ENCODE results near the gene MST1. TPM values are rescaled to one million over a fixed set of nuclear protein-coding genes. Genes with fewer than 3 reads are reported as not detected.
A peak's percentile ranks its signal among the peaks of the same experiment; 100 is the strongest.

The MST1 gene
- polyA plus RNA-seq, 4 donors, result 157 to 488 (median 335) TPM

DNA sequence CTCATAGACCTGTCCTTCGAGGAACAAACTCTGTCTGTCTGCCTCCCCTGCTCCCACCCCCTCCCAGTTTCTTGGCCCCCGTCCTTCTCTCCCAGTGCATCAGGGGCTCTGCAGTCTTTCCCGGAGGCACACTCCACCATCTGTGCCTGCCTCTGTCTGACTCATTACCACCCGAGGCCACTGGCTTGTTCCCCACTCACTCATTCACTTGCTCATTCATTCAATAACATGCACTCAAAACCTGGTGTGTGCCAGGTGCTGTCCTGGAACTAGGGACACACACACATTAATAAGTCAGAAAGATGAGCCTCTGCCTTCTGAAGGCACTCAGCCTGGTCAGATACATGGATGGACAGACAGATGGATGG is 17.8 kb upstream of the MST1 start:
- Histone ChIP-seq H3K27me3 (ENCODE audit: control insufficient read depth in 3 of 3, insufficient read depth in 3 of 3, low read length in 3 of 3) (no peaks in the 10 kb centered on the region), H3K27ac (ENCODE audit: low read depth in 1 of 3, low read length in 2 of 3) (no peak overlapping the region), H3K4me1 (ENCODE audit: control insufficient read depth in 3 of 3, insufficient read depth in 2 of 3, low read depth in 1 of 3, low read length in 2 of 3) (no peaks in the 10 kb centered on the region), H3K9me3 (ENCODE audit: control insufficient read depth in 2 of 2, insufficient read depth in 1 of 2, low read depth in 1 of 2, low read length in 1 of 2) (no peaks in the 10 kb centered on the region), H3K4me3 (ENCODE audit: low read depth in 1 of 3, low read length in 3 of 3) (no peak overlapping the region), H3K36me3 (ENCODE audit: control insufficient read depth in 3 of 3, insufficient read depth in 2 of 3, low read depth in 1 of 3, low read length in 3 of 3) (peaks cover 2 to 83% (median 11%) of the 10 kb centered on the region in 3 donors)
- DNase-seq (no peak), FAIRE-seq (no peak)
- 78 to 90% (median 80%) methylated on average over 4 of the region's 4 CpGs for WGBS, 3 donors

DNA sequence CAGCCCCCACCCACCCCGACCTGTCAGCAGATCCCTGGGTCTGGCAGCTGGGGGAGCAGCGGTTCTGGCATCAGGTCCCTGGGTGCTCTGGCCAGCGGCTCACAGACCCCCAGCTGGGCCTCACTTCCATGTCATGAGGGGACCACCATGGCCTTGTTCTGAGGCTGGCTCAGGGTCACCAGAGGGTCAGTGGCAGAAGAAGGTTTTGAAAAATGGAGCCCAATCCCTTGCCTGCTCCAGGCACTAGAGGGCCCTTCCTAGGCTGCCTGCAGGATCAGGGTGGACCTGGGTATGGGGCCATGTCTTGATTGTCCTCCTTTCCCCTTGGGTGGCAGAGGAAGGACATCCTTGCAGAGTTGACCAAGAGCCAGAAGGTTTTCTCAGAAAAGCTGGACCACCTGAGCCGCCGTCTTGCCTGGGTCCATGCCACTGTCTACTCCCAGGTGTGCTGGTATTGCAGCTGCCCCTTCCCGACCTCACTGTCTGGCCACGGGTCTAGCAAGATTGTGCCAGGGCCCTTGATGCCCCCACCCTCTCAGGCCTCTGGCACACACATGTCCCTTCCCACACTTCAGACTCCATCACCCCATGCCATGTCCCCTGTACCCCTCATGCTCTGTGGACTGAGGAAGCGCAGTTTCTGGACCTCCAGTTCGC is 17.3 kb upstream of the MST1 start:
- Histone ChIP-seq H3K4me3 (ENCODE audit: low read depth in 1 of 3, low read length in 3 of 3) (no peak overlapping the region), H3K9me3 (ENCODE audit: control insufficient read depth in 2 of 2, insufficient read depth in 1 of 2, low read depth in 1 of 2, low read length in 1 of 2) (no peaks in the 10 kb centered on the region), H3K36me3 (ENCODE audit: control insufficient read depth in 3 of 3, insufficient read depth in 2 of 3, low read depth in 1 of 3, low read length in 3 of 3) (peaks cover 3 to 83% (median 11%) of the 10 kb centered on the region in 3 donors), H3K4me1 (ENCODE audit: control insufficient read depth in 3 of 3, insufficient read depth in 2 of 3, low read depth in 1 of 3, low read length in 2 of 3) (no peaks in the 10 kb centered on the region), H3K27ac (ENCODE audit: low read depth in 1 of 3, low read length in 2 of 3) (no peak overlapping the region), H3K27me3 (ENCODE audit: control insufficient read depth in 3 of 3, insufficient read depth in 3 of 3, low read length in 3 of 3) (no peaks in the 10 kb centered on the region)
- WGBS, 3 donors, result 87 to 88% (median 87%) methylated on average over 9 of the region's 9 CpGs
- FAIRE-seq (no peak), DNase-seq (no peak)

DNA sequence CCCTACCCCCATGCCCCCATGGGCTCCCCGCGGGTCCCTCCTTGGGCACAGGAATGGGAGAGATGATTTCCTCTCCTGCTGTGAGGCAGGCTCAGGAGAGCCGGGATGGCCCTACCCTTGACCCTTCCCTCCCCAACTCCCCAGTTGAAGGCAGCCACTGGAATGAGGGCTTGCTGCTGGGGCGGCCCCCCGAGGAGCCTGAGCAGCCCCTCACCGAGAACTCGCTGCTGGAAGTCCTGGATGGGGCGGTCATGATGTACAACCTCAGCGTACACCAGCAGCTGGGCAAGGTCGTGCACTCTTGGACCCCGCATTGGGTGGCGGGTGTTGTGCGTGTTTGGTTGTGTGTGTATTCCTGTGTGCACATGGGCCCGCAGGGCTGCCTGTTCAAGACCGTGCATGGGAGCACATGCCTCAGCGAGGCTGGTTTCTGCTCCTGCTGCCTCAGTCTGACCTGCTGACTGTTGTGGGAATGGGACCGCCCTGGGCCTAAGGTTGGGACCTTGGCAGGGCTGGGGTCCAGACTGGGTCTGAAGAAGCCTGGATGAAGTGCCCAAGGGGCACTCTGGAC is 16.2 kb upstream of the MST1 start:
- FAIRE-seq (no peak), DNase-seq (no peak)
- Histone ChIP-seq H3K9me3 (ENCODE audit: control insufficient read depth in 2 of 2, insufficient read depth in 1 of 2, low read depth in 1 of 2, low read length in 1 of 2) (no peaks in the 10 kb centered on the region), H3K27me3 (ENCODE audit: control insufficient read depth in 3 of 3, insufficient read depth in 3 of 3, low read length in 3 of 3) (no peaks in the 10 kb centered on the region), H3K4me3 (ENCODE audit: low read depth in 1 of 3, low read length in 3 of 3) (no peak overlapping the region), H3K4me1 (ENCODE audit: control insufficient read depth in 3 of 3, insufficient read depth in 2 of 3, low read depth in 1 of 3, low read length in 2 of 3) (no peaks in the 10 kb centered on the region), H3K27ac (ENCODE audit: low read depth in 1 of 3, low read length in 2 of 3) (no peak overlapping the region), H3K36me3 (ENCODE audit: control insufficient read depth in 3 of 3, insufficient read depth in 2 of 3, low read depth in 1 of 3, low read length in 3 of 3) (peaks cover 5 to 86% (median 11%) of the 10 kb centered on the region in 3 donors)
- WGBS, 3 donors, result 95 to 98% (median 96%) methylated on average over 17 of the region's 17 CpGs

DNA sequence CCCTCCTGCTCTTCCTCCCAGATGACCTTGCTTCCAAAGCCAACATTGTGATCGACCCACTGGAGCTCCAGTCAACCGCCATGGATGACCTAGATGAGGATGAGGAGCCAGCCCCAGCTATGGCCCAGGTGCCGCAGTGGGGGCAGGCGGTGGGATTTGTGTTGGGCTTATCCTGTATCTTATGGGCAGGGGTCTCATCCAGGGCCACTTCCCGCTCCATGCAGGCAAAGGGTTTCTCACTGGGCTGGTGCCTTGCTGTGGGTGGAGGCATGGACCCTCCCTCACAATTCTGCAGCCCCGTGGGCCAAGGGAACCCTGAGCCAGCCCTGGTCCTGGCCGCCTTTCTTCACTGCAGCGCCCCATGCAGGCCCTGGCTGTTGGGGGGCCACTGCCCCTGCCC is 15.4 kb upstream of the MST1 start:
- DNase-seq (no peak), FAIRE-seq (no peak)
- H3K9me3 ChIP-seq (ENCODE audit: control insufficient read depth in 2 of 2, insufficient read depth in 1 of 2, low read depth in 1 of 2, low read length in 1 of 2), result no peaks in the 10 kb centered on the region
- no peaks in the 10 kb centered on the region for H3K27me3 ChIP-seq (ENCODE audit: control insufficient read depth in 3 of 3, insufficient read depth in 3 of 3, low read length in 3 of 3)
- H3K36me3 ChIP-seq (ENCODE audit: control insufficient read depth in 3 of 3, insufficient read depth in 2 of 3, low read depth in 1 of 3, low read length in 3 of 3), result peaks cover 6 to 89% (median 11%) of the 10 kb centered on the region in 3 donors
- H3K4me3 ChIP-seq (ENCODE audit: low read depth in 1 of 3, low read length in 3 of 3), result no peak overlapping the region
- no peaks in the 10 kb centered on the region for H3K4me1 ChIP-seq (ENCODE audit: control insufficient read depth in 3 of 3, insufficient read depth in 2 of 3, low read depth in 1 of 3, low read length in 2 of 3)
- H3K27ac ChIP-seq (ENCODE audit: low read depth in 1 of 3, low read length in 2 of 3), result no peak overlapping the region
- 90 to 97% (median 94%) methylated on average over 8 of the region's 8 CpGs for WGBS, 3 donors

DNA sequence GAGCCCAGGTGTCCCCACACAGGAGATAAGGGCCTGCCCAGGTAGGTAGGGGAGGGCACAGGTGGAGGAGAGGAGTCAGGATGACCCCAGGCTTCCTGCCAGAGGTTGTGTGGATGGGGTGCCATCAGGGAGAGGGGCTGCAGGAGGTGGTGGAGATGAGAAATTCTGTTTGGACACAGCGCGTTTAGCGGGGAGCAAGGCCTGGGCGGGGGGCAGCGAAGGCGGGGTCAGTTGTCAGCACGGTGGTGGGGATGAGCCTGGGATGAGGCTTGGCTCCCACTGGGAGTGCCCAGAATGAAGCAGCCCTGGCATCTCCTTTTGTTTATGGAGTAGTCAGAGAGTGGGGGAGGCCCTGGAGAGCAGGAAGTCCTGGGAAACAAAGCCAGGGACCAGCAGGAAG is 14.7 kb upstream of the MST1 start:
- H3K36me3 ChIP-seq (ENCODE audit: control insufficient read depth in 3 of 3, insufficient read depth in 2 of 3, low read depth in 1 of 3, low read length in 3 of 3), result peaks cover 9 to 95% (median 11%) of the 10 kb centered on the region in 3 donors
- 92 to 96% (median 94%) methylated on average over 7 of the region's 7 CpGs for WGBS, 3 donors
- H3K27me3 ChIP-seq (ENCODE audit: control insufficient read depth in 3 of 3, insufficient read depth in 3 of 3, low read length in 3 of 3), result no peaks in the 10 kb centered on the region
- no peak overlapping the region for H3K4me3 ChIP-seq (ENCODE audit: low read depth in 1 of 3, low read length in 3 of 3)
- no peaks in the 10 kb centered on the region for H3K9me3 ChIP-seq (ENCODE audit: control insufficient read depth in 2 of 2, insufficient read depth in 1 of 2, low read depth in 1 of 2, low read length in 1 of 2)
- DNase-seq (no peak), FAIRE-seq (no peak)
- H3K27ac ChIP-seq (ENCODE audit: low read depth in 1 of 3, low read length in 2 of 3), result no peak overlapping the region
- H3K4me1 ChIP-seq (ENCODE audit: control insufficient read depth in 3 of 3, insufficient read depth in 2 of 3, low read depth in 1 of 3, low read length in 2 of 3), result no peaks in the 10 kb centered on the region

DNA sequence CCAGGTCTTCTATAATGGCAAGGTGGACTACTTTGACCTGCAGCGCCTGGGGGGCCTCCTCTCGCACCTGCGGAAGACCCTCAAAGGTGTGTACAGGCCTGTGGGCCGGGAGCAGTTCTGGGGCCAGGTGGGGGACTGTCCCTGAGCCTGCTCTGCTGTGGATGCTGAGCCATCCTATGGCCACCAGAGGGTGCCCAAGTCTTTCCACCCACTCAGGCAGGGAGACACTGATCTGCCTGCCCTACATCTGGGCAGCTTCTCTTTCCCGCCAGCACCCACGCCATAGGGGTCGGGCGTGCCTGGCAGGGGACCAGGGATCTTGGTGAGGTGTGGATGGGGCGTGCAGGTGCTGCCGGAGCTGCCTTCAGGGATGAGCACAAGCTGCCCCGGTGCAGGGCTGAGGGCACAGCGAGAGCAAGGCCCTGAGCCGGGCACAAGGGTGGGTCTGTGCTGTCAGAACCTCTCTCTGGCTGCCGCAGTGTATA is 14.2 kb upstream of the MST1 start:
- Histone ChIP-seq H3K4me1 (ENCODE audit: control insufficient read depth in 3 of 3, insufficient read depth in 2 of 3, low read depth in 1 of 3, low read length in 2 of 3) (no peaks in the 10 kb centered on the region), H3K4me3 (ENCODE audit: low read depth in 1 of 3, low read length in 3 of 3) (no peak overlapping the region), H3K27me3 (ENCODE audit: control insufficient read depth in 3 of 3, insufficient read depth in 3 of 3, low read length in 3 of 3) (no peaks in the 10 kb centered on the region), H3K9me3 (ENCODE audit: control insufficient read depth in 2 of 2, insufficient read depth in 1 of 2, low read depth in 1 of 2, low read length in 1 of 2) (no peaks in the 10 kb centered on the region), H3K27ac (ENCODE audit: low read depth in 1 of 3, low read length in 2 of 3) (no peak overlapping the region), H3K36me3 (ENCODE audit: control insufficient read depth in 3 of 3, insufficient read depth in 2 of 3, low read depth in 1 of 3, low read length in 3 of 3) (peaks cover 11 to 99% (median 14%) of the 10 kb centered on the region in 3 donors)
- FAIRE-seq, result no peak
- WGBS, 3 donors, result 48 to 58% (median 49%) methylated on average over 14 of the region's 14 CpGs
- DNase-seq, result peak; percentile 74 to 77

DNA sequence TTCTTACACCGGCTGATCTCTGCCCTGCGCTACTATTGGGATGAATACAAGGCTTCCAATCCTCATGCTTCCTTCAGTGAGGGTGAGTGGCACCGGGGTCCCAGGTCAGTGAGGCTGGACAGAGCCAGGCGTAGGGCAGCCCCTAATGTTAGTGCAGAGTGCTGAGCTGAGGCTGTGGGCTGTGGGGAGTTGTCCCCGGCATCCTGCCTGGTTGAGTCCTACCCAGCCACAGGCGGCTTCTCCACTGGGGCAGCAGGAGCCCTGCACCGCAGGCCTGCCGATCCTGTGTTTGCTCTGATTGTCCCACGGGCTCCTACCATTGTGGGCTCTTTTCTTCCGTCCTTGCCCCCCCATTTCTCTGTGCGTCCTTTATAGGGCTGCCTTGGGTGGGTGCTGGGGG is 13.4 kb upstream of the MST1 start:
- 91 to 94% (median 91%) methylated on average over 11 of the region's 11 CpGs for WGBS, 3 donors
- H3K36me3 ChIP-seq (ENCODE audit: control insufficient read depth in 3 of 3, insufficient read depth in 2 of 3, low read depth in 1 of 3, low read length in 3 of 3), result peaks cover 6 to 100% (median 20%) of the 10 kb centered on the region in 3 donors
- no peak overlapping the region for H3K27ac ChIP-seq (ENCODE audit: low read depth in 1 of 3, low read length in 2 of 3)
- DNase-seq, result no peak
- H3K9me3 ChIP-seq (ENCODE audit: control insufficient read depth in 2 of 2, insufficient read depth in 1 of 2, low read depth in 1 of 2, low read length in 1 of 2), result no peaks in the 10 kb centered on the region
- no peaks in the 10 kb centered on the region for H3K27me3 ChIP-seq (ENCODE audit: control insufficient read depth in 3 of 3, insufficient read depth in 3 of 3, low read length in 3 of 3)
- FAIRE-seq, result no peak
- H3K4me1 ChIP-seq (ENCODE audit: control insufficient read depth in 3 of 3, insufficient read depth in 2 of 3, low read depth in 1 of 3, low read length in 2 of 3), result no peaks in the 10 kb centered on the region
- no peak overlapping the region for H3K4me3 ChIP-seq (ENCODE audit: low read depth in 1 of 3, low read length in 3 of 3)

DNA sequence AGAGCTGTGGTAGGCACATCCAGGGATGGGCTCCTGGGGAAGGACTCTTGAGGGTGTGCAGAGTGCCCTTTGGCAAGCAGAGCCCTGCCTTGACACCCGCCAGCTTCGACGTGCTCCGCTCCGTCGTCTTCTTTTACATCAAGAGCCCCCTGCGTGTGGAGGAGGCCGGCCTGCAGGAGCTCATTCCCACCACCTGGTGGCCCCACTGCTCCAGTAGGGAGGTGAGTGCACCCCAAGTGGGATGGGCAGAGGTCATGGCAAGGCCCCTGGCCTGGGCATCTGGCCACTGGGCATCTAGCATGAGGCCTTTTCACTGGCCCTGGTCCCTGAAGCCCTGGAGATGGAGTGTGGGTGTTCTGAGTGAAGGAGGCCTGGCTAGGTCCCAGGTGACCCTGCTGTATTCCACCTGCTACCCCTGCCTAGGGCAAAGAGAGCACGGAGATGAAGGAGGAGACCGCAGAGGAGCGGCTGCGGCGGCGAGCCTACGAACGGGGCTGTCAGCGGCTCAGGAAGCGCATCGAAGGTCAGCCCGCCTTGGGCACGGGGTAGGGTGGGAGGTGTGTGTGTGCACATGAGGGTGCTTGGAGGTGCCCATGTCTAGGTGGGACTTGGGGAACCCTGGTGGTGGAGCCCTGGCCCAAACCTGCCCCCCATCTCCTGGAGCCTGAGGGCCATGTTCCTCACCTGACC is 12.3 kb upstream of the MST1 start:
- Histone ChIP-seq H3K4me1 (ENCODE audit: control insufficient read depth in 3 of 3, insufficient read depth in 2 of 3, low read depth in 1 of 3, low read length in 2 of 3) (no peaks in the 10 kb centered on the region), H3K4me3 (ENCODE audit: low read depth in 1 of 3, low read length in 3 of 3) (no peak overlapping the region), H3K27me3 (ENCODE audit: control insufficient read depth in 3 of 3, insufficient read depth in 3 of 3, low read length in 3 of 3) (no peaks in the 10 kb centered on the region), H3K36me3 (ENCODE audit: control insufficient read depth in 3 of 3, insufficient read depth in 2 of 3, low read depth in 1 of 3, low read length in 3 of 3) (peaks cover 6 to 98% (median 24%) of the 10 kb centered on the region in 3 donors), H3K9me3 (ENCODE audit: control insufficient read depth in 2 of 2, insufficient read depth in 1 of 2, low read depth in 1 of 2, low read length in 1 of 2) (no peaks in the 10 kb centered on the region), H3K27ac (ENCODE audit: low read depth in 1 of 3, low read length in 2 of 3) (no peak overlapping the region)
- WGBS, 3 donors, result 89 to 90% (median 90%) methylated on average over 20 to 21 of the region's 21 CpGs
- DNase-seq (no peak), FAIRE-seq (no peak)

Data from small intestine (tissue), 7 donors.